Measurements from ENCODE around the gene TMEM205.
"Not testable (repeated sequence)": the region's sequence is repeated elsewhere in the genome, so short reads cannot be mapped to it uniquely, and the experiment has no call there.

Gene TMEM205

GRCh38 chr19:11370744-11371143, 24.7 kb upstream of the TMEM205 start:
- no peak for DNase-seq

GRCh38 chr19:11367528-11367927, 21.5 kb upstream of the TMEM205 start:
- DNase-seq = no peak

GRCh38 chr19:11365557-11366117, 19.6 kb upstream of the TMEM205 start:
- no peak for DNase-seq

GRCh38 chr19:11364935-11365334, 18.9 kb upstream of the TMEM205 start:
- no peak for DNase-seq

- DNase-seq = no peak
Measured at GRCh38 chr19:11364296-11364904, 18.3 kb upstream of the TMEM205 start.

GRCh38 chr19:11363881-11364280, 17.8 kb upstream of the TMEM205 start:
- DNase-seq = no peak

- DNase-seq = no peak
Measured at GRCh38 chr19:11361771-11362731, 16.0 kb upstream of the TMEM205 start.

GRCh38 chr19:11361037-11361770, 15.1 kb upstream of the TMEM205 start:
- no peak for DNase-seq

- DNase-seq = no peak
Measured at GRCh38 chr19:11359421-11359820, 13.4 kb upstream of the TMEM205 start.

GRCh38 chr19:11356676-11357550, 10.8 kb upstream of the TMEM205 start:
- no peak for DNase-seq

GRCh38 chr19:11356074-11356397, 10.0 kb upstream of the TMEM205 start:
- no peak for DNase-seq

- DNase-seq = peak; percentile 87
Measured at GRCh38 chr19:11355160-11356073, 9.3 kb upstream of the TMEM205 start, which contains the start of gene PLPPR2. TSS of gene PLPPR2 (plus strand) at chr19:11355432. CDS start at chr19:11357674, 2,242 bp downstream.

- not testable (repeated sequence) for DNase-seq
Measured at GRCh38 chr19:11354102-11354501, 8.0 kb upstream of the TMEM205 start.

GRCh38 chr19:11349171-11349570, 3.1 kb upstream of the TMEM205 start:
- no peak for DNase-seq

- no peak for DNase-seq
Measured at GRCh38 chr19:11347546-11348039, 1.5 kb upstream of the TMEM205 start.

GRCh38 chr19:11345122-11345803, 805 bp downstream of the TMEM205 start:
- no peak for DNase-seq

- no peak for DNase-seq
Measured at GRCh38 chr19:11342429-11342828, 3.6 kb downstream of the TMEM205 start.

- DNase-seq = not testable (repeated sequence)
Measured at GRCh38 chr19:11340099-11340467, 6.0 kb downstream of the TMEM205 start.

- DNase-seq = peak; percentile 86
Measured at GRCh38 chr19:11339254-11340098, 6.6 kb downstream of the TMEM205 start, which contains the start of gene RAB3D. TSS of gene RAB3D (minus strand) at chr19:11339657. CDS start at chr19:11337399, 2,258 bp downstream.
